Measurements from ENCODE around the gene FAM210B.
"Not testable (repeated sequence)": the region's sequence is repeated elsewhere in the genome, so short reads cannot be mapped to it uniquely, and the experiment has no call there.

DNA sequence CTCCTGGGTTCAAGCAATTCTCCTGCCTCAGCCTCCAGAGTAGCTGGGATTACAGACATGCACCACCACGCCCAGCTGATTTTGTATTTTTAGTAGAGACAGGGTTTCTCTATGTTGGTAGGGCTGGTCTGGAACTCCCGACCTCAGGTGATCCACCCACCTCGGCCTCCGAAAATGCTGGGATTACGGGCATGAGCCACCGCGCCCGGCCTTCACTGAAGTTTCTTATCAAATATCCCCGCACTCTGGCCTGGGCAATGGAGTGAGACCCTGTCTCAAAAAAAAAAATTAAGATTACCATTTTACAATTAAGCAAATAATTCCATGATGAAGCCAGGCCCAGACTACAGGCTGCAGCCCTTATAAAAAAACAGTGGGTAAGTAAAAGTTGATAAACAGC is 31.6 kb downstream of the FAM210B start:
- TF ChIP-seq POLR2A (IDR thresholded peaks at IDR 0.05; ENCODE audit: low read length); GATA1 (IDR thresholded peaks at IDR 0.05; ENCODE audit: low read depth, low read length): not testable (repeated sequence)

Data from erythroblast (primary cell).